ENCODE measurements around the gene B4GALNT4. TPM values are rescaled to one million over a fixed set of nuclear protein-coding genes. Genes with fewer than 3 reads are reported as not detected.

B4GALNT4 gene
- total and polyA plus RNA-seq, 2 of the 8 experiments (the other 6 are each of a cell fraction or from before 2014, with no cell fraction given) = 40.9 to 76.3 TPM

DNA sequence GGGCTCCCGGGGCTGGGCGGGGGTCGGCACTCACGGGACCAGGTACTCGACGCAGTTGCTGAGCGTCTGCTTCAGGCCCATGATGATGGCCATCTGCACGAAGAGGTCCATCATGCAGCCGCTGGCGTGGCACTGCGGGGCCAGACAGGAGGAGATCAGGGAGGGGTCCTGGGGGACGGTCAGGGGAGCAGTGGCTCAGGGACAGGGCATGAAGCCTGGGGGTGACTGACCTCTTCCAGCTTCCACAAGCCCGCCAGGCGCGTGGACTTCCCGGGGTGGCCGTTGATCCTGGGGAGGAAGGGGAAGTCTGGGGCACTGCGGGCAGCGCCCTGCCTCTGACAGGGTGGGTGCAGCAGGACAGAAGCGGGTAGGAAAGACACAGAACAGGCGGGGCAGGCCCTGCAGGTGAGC is 51.6 kb downstream of the B4GALNT4 start (continued):
- TF ChIP-seq, protein P1, sequence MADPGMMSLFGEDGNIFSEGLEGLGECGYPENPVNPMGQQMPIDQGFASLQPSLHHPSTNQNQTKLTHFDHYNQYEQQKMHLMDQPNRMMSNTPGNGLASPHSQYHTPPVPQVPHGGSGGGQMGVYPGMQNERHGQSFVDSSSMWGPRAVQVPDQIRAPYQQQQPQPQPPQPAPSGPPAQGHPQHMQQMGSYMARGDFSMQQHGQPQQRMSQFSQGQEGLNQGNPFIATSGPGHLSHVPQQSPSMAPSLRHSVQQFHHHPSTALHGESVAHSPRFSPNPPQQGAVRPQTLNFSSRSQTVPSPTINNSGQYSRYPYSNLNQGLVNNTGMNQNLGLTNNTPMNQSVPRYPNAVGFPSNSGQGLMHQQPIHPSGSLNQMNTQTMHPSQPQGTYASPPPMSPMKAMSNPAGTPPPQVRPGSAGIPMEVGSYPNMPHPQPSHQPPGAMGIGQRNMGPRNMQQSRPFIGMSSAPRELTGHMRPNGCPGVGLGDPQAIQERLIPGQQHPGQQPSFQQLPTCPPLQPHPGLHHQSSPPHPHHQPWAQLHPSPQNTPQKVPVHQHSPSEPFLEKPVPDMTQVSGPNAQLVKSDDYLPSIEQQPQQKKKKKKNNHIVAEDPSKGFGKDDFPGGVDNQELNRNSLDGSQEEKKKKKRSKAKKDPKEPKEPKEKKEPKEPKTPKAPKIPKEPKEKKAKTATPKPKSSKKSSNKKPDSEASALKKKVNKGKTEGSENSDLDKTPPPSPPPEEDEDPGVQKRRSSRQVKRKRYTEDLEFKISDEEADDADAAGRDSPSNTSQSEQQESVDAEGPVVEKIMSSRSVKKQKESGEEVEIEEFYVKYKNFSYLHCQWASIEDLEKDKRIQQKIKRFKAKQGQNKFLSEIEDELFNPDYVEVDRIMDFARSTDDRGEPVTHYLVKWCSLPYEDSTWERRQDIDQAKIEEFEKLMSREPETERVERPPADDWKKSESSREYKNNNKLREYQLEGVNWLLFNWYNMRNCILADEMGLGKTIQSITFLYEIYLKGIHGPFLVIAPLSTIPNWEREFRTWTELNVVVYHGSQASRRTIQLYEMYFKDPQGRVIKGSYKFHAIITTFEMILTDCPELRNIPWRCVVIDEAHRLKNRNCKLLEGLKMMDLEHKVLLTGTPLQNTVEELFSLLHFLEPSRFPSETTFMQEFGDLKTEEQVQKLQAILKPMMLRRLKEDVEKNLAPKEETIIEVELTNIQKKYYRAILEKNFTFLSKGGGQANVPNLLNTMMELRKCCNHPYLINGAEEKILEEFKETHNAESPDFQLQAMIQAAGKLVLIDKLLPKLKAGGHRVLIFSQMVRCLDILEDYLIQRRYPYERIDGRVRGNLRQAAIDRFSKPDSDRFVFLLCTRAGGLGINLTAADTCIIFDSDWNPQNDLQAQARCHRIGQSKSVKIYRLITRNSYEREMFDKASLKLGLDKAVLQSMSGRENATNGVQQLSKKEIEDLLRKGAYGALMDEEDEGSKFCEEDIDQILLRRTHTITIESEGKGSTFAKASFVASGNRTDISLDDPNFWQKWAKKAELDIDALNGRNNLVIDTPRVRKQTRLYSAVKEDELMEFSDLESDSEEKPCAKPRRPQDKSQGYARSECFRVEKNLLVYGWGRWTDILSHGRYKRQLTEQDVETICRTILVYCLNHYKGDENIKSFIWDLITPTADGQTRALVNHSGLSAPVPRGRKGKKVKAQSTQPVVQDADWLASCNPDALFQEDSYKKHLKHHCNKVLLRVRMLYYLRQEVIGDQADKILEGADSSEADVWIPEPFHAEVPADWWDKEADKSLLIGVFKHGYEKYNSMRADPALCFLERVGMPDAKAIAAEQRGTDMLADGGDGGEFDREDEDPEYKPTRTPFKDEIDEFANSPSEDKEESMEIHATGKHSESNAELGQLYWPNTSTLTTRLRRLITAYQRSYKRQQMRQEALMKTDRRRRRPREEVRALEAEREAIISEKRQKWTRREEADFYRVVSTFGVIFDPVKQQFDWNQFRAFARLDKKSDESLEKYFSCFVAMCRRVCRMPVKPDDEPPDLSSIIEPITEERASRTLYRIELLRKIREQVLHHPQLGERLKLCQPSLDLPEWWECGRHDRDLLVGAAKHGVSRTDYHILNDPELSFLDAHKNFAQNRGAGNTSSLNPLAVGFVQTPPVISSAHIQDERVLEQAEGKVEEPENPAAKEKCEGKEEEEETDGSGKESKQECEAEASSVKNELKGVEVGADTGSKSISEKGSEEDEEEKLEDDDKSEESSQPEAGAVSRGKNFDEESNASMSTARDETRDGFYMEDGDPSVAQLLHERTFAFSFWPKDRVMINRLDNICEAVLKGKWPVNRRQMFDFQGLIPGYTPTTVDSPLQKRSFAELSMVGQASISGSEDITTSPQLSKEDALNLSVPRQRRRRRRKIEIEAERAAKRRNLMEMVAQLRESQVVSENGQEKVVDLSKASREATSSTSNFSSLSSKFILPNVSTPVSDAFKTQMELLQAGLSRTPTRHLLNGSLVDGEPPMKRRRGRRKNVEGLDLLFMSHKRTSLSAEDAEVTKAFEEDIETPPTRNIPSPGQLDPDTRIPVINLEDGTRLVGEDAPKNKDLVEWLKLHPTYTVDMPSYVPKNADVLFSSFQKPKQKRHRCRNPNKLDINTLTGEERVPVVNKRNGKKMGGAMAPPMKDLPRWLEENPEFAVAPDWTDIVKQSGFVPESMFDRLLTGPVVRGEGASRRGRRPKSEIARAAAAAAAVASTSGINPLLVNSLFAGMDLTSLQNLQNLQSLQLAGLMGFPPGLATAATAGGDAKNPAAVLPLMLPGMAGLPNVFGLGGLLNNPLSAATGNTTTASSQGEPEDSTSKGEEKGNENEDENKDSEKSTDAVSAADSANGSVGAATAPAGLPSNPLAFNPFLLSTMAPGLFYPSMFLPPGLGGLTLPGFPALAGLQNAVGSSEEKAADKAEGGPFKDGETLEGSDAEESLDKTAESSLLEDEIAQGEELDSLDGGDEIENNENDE (IDR thresholded peaks at IDR 0.05; ENCODE audit: insufficient replicate concordance, low read length) = no peak
- TF ChIP-seq TAF1 (IDR thresholded peaks at IDR 0.05; ENCODE audit: low read depth, low read length) = no peak
- TF ChIP-seq CBX5 (IDR thresholded peaks at IDR 0.05; ENCODE audit: low read depth, low read length) = no peak
- TF ChIP-seq TBP (IDR thresholded peaks at IDR 0.05; ENCODE audit: low read depth, low read length) = no peak
- TF ChIP-seq EGR1 (IDR thresholded peaks at IDR 0.05; ENCODE audit: borderline replicate concordance, low read depth, low read length) = no peak
- no peak for TF ChIP-seq GTF2F1 (IDR thresholded peaks at IDR 0.05; ENCODE audit: borderline replicate concordance, low read depth, low read length)
- no peak for TF ChIP-seq BRCA1 (IDR thresholded peaks at IDR 0.05; ENCODE audit: low read depth, low read length)
- no peak for TF ChIP-seq CEBPB (IDR thresholded peaks at IDR 0.05; ENCODE audit: low read depth, low read length)
- no peak for TF ChIP-seq RAD21 (IDR thresholded peaks at IDR 0.05 in 1 of 2, conservative IDR thresholded peaks at IDR 0.05 in 1 of 2; ENCODE audit: low read depth in 2 of 2, low read length in 2 of 2)
- no peak for TF ChIP-seq USF2 (IDR thresholded peaks at IDR 0.05; ENCODE audit: low read length)

All from H1 (cell line).